Mucosa of stomach (tissue), 1 donor: ENCODE results near the gene SLC9C1.

Experiments
- H3K27me3 ChIP-seq: one replicate; pipeline ENCODE4 v1.7.0; 2013; ENCODE audit warnings: mild to moderate bottlenecking, low read length; ENCODE audit not compliant: control insufficient read depth, insufficient read depth
- H3K36me3 ChIP-seq: one replicate; pipeline ENCODE4 v1.7.0; 2013; ENCODE audit warnings: low read length; ENCODE audit not compliant: control insufficient read depth, insufficient read depth
- H3K4me1 ChIP-seq: one replicate; pipeline ENCODE4 v1.7.0; 2013; ENCODE audit warnings: mild to moderate bottlenecking, low read length; ENCODE audit not compliant: control insufficient read depth, insufficient read depth
- H3K4me3 ChIP-seq: one replicate; pipeline ENCODE4 v1.7.0; 2013; ENCODE audit warnings: low read length
- H3K9ac ChIP-seq: one replicate; pipeline ENCODE4 v1.7.0; 2013; ENCODE audit warnings: mild to moderate bottlenecking, low read length, moderate library complexity
- H3K9me3 ChIP-seq: one replicate; pipeline ENCODE4 v1.7.0; 2013; ENCODE audit warnings: mild to moderate bottlenecking, low read length, moderate library complexity; ENCODE audit not compliant: control insufficient read depth
- donor health status: Pancreatic carcinoma.

SLC9C1 gene

DNA sequence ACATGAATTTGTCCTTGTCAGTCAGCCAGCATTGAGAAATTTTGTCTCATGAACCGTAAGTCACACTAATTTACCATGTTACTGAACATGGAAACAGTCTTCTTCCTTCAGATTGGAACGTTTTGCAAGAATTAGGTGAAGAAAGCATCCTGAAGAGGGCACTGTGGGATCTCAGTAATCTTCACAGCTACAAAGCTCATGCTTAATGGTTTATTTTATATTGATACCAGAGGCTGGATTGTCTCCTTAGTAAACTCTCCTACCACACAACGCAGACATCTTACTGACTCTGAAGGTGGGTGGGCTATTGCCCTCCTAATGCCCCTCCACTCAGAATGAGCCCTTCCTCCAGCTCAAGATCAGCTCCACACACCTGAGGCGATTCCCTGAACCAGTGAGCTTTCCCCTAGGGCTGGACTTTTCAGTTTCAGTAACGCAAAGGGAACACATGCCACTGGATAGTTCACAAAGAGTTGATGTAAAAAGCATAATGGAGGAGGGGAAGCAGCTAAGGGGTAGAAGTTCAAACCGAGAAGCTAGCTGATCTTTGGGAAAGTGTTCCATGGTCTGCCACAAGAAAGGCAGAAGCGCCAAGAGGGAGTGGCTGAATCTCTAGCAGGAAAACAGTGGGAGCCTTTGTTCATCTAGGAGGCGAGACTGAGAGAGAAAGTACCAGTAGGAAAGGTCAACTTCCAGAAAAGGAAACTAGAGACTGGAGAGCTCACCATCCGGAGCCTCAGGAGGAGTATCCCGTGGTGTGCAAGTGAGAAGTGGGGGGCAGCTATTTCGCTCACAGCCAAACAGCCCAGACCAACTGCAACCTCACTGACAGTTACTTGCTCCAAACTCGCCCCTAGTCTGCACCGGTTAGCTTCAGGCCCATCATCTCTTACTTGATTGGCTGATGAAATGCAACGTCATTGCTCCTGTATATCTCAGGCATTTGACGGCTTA lies at the start of gene SLC9C1:
TSS of gene SLC9C1 (minus strand) at position 849 of the 954 bp plus-strand sequence. CDS start 7,425 bp downstream, outside the sequence.
- no peaks in the 10 kb centered on the region for H3K36me3 ChIP-seq
- peak within 1 kb of the TSS; percentile 38 for H3K4me3 ChIP-seq
- H3K9me3 ChIP-seq: no peaks in the 10 kb centered on the region
- H3K4me1 ChIP-seq: peaks cover 7% of the 10 kb centered on the region
- peak within 1 kb of the TSS; percentile 54 for H3K9ac ChIP-seq
- no peaks in the 10 kb centered on the region for H3K27me3 ChIP-seq

DNA sequence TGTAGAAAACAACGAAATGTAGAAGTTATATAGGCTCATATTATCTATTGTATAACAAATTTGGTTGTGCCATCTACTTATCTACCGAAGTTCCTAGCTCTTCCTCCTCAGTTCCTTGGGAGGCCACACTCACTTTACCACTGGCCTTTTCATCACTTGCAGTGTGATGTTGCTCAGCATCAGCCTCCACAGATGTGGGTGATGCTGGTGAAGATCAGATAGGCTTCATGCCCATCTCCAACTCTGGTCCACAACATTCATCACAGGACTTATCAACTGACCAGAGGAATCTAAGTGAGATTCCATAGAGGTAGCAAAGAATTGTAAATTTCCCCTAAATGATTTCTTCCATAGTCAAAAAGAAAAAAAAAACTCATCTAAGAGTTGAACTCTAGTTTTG lies 47.4 kb upstream of the SLC9C1 start:
- Histone ChIP-seq H3K36me3 (no peaks in the 10 kb centered on the region), H3K9ac (no peak overlapping the region), H3K4me1 (no peaks in the 10 kb centered on the region), H3K27me3 (no peaks in the 10 kb centered on the region), H3K4me3 (no peak overlapping the region), H3K9me3 (no peaks in the 10 kb centered on the region)

DNA sequence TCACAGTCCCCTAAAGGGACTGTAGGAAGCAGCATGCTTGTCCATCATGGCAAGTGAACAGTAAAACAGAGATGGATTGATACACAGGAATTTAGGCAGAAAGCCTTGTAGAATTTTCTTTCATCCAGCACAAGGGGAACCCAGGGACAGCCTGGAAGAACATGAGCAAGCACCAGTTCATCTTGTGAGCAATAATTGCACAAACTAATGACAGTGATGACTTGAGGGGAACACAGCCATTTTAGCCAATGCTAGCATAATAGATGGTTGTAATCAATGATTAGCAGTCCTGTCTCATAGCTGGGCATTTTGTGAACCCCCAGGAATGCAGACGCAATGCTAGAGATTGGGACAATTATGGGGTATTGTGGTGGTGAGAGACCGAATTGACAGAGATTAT lies 45.6 kb upstream of the SLC9C1 start:
- Histone ChIP-seq H3K27me3 (no peaks in the 10 kb centered on the region), H3K36me3 (no peaks in the 10 kb centered on the region), H3K4me1 (no peaks in the 10 kb centered on the region)

DNA sequence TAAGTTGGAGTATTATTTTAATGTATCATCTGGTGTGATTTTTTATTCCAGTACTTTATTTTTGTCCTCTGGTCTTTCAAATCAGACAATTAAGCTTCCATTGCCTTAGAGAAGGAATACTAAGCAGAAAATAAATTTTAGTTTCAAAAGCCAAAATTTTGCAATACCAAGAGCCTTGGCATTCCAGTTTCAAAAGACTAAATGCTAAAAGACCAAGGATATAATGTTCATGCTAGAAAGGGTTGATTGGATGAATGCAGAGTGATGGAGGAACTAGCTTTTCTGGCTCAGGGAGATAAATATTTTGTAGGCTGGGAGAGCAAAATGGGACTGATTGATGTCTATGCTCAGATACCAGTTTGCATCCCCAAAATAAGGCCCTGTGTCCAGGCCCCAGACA lies 45.1 kb upstream of the SLC9C1 start:
- Histone ChIP-seq H3K4me1 (no peaks in the 10 kb centered on the region), H3K27me3 (peaks cover 2% of the 10 kb centered on the region), H3K9me3 (no peaks in the 10 kb centered on the region), H3K9ac (no peak overlapping the region), H3K36me3 (no peaks in the 10 kb centered on the region), H3K4me3 (no peak overlapping the region)

More for the DNA sequence above, 45.6 kb upstream of the SLC9C1 start:
- Histone ChIP-seq H3K9ac (no peak overlapping the region), H3K9me3 (no peaks in the 10 kb centered on the region), H3K4me3 (no peak overlapping the region)

DNA sequence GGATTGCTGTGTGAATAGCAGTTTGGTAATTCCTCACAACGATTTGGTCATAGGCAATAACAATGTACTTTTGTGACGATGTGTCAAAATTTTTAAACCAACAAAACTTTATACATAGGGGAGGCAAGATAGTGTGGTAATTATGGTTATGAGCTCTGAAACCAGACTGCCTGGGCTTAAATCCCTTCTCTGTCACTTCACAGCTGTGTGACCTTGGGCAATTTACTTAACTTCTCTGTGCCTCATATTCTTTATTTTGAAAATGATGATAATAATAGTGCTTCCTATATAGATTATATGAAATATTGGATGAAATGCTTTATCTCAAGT lies 44.7 kb upstream of the SLC9C1 start:
- Histone ChIP-seq H3K9ac (no peak overlapping the region), H3K4me1 (no peaks in the 10 kb centered on the region), H3K9me3 (no peaks in the 10 kb centered on the region)

DNA sequence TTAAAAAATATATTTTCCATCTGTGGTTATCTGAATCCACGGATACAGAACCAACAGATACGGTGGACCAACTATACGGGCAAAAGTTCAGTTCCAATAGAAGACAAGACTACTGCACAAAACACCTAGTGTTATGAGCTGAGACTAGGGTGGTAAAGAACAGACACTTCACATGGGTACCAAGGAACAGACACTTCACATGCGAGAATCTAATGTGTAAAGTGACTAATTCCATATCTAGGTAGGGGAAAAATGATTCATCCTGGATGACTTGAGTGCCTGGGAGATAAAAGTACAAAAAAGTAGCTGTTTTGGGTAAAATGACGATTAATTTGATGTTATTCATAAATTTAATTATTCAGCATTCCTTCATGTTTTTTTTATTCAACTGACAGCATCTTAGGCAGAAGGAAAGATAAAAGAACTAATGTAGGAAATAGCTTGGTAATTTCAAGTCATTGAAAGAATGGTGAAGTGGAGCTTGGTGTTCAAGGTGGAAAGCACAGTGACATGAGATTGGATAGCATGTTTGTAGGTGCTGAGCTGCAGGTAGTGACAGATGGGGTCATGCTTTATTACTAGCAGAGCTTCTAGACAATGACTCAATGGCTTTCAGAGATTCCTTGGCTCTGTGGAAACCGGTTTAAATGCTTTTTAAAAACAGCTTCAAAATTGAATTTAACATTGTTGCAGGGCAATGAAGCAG lies 44.2 kb upstream of the SLC9C1 start:
- H3K4me1 ChIP-seq: no peaks in the 10 kb centered on the region
- H3K27me3 ChIP-seq: peaks cover 11% of the 10 kb centered on the region
- H3K4me3 ChIP-seq: no peak overlapping the region
- no peak overlapping the region for H3K9ac ChIP-seq
- H3K36me3 ChIP-seq: no peaks in the 10 kb centered on the region
- H3K9me3 ChIP-seq: no peaks in the 10 kb centered on the region

More for the DNA sequence above, 44.7 kb upstream of the SLC9C1 start:
- no peak overlapping the region for H3K4me3 ChIP-seq
- peaks cover 6% of the 10 kb centered on the region for H3K27me3 ChIP-seq
- H3K36me3 ChIP-seq: no peaks in the 10 kb centered on the region

DNA sequence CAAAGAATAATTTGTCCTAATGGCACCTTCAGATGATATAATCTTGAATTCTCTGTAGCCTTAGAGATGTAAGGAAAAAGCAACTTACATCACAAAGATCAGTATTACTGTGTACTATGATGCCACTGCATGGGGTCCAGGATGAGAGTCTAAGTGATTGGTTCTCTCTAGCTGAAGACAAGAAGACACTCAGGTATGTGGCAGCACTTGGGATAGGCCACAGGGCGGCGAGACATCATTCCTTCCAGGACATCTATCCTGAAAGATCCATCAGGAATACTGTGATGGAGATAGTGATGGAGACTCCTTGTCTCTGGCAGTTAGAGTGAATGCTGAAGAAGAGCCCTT lies 41.4 kb upstream of the SLC9C1 start:
- H3K4me1 ChIP-seq: no peaks in the 10 kb centered on the region
- H3K9ac ChIP-seq: no peak overlapping the region
- no peaks in the 10 kb centered on the region for H3K9me3 ChIP-seq
- no peak overlapping the region for H3K4me3 ChIP-seq
- peaks cover 15% of the 10 kb centered on the region for H3K27me3 ChIP-seq
- H3K36me3 ChIP-seq: no peaks in the 10 kb centered on the region

DNA sequence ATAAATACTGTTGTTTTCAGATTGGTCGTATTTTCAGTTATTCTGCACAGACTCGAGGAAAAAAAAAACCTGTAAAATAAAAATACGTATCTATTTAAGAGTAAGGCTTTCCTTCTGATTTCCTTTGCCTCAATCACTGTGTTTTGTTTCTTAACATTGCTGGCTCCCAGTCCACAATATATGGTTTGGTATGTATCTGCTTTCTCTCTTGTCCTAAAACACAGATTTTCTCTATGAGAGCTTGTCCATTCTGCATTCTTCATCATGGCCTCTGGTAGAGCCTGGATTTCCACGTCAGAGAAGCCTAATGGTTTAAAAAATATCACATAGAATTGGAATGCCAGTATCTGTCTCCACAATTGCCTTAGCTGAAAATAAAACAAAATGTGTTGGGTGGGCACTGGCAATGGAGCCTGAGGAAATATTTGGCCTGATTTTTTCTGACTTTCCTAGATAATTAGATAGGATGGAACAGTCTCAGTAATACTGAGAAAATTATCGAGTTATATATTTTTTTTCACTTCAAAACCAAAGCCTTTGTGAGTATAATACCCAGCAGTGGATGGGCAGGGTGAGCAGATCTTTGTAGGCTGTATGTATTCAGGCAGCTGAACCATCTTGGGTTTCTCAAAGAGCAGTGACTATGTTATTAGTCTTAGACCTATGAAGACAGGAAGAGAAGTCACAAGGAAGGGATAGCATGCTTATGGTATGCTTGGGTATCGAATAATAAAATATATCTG lies 40.8 kb upstream of the SLC9C1 start:
- Histone ChIP-seq H3K27me3 (peaks cover 15% of the 10 kb centered on the region), H3K36me3 (no peaks in the 10 kb centered on the region), H3K4me1 (no peaks in the 10 kb centered on the region), H3K4me3 (no peak overlapping the region), H3K9me3 (no peaks in the 10 kb centered on the region), H3K9ac (peak overlapping the region; percentile 70)

DNA sequence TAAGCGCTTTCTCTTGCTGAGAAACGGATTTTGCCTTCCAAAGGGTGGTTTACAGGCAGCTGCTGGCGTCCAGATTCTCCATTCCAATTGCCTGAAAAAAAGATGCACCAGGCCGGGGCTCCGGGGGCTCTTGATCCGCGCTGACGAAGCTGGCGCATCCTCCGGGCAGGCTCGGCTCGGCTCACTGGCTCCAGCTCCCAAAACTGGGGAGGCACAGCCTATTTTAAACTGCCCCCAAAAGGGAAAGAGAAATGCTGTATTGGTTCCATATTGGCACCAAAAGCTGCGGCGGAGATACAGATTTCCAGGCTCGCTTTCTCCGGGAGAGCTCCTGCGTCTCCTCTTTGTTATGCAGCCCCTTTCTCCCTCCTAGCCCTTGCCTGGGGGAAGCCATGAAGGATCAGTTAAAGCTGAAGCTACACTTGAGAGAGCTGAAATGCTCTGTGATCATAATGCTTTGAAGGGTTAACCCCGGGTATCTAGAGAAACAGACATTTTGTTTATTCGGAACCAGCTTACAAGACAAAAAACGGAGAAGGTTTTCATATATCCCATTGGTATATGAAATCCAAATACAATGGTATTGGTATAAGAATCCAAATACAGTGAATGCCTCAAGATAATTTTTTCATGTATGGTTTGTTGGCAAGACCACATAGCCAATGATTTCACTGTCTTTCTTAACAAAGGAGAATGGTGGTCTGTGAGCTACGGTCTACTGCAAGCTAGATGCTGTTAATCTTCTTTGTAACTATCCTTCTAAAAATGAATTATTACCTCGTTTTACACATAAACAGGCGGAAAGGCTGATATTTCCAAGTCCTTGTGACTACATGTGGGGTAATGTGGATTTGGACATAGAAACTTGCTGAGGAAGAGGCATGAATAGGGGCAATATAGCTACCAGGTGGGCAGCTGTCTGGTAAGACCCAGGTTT lies 39.6 kb upstream of the SLC9C1 start:
- Histone ChIP-seq H3K9ac (peak overlapping the region; percentile 70), H3K9me3 (no peaks in the 10 kb centered on the region), H3K27me3 (peaks cover 15% of the 10 kb centered on the region), H3K4me1 (no peaks in the 10 kb centered on the region), H3K36me3 (no peaks in the 10 kb centered on the region), H3K4me3 (peak overlapping the region; percentile 25)

DNA sequence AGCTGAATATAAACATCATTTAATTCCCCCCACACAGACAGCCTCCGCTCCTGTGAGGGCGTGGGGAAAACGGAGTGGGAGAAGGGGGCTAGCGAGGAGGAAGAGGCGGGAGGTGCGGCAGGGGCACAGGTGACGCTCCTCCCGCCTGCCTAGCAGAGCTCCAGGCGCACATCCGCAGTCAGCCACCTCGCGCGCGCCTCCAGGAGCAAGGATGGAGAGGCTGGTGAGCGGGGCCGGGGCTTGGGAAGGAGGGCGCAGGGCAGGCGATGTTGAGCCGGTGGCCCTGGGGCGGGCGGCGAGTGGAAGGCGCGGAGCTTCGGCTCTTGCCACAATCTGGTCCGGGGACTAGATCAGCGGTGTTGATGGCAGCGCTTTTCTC lies 39.0 kb upstream of the SLC9C1 start, which contains the start of gene CD200:
TSS of gene CD200 (plus strand) at position 155 of the 379 bp plus-strand sequence. CDS start at position 212, 57 bp downstream.
- Histone ChIP-seq H3K36me3 (no peaks in the 10 kb centered on the region), H3K4me1 (no peaks in the 10 kb centered on the region), H3K4me3 (peak within 1 kb of the TSS; percentile 25), H3K27me3 (peaks cover 15% of the 10 kb centered on the region), H3K9ac (peak within 1 kb of the TSS; percentile 70), H3K9me3 (no peaks in the 10 kb centered on the region)

DNA sequence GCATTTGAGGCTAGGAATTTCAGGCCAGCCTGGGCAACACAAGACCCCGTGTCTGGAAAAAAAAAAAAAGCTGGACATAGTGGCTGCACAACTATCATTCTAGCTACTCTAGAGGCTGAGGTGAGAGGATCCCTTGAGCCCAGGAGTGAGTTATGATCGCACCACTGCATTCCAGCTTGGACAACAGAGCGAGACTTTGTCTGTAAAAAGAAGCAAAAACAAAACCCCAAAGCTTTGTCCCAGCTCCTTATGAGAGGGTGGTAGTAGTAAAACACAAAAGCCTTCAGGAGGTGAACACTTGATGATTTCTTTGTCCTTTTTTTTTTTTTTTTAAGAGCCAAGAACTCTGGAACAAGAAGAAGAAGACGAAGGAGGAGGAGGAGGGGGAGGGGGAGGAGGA lies 37.8 kb upstream of the SLC9C1 start:
- Histone ChIP-seq H3K9me3 (no peaks in the 10 kb centered on the region), H3K4me3 (no peak overlapping the region), H3K36me3 (no peaks in the 10 kb centered on the region), H3K4me1 (no peaks in the 10 kb centered on the region), H3K27me3 (peaks cover 15% of the 10 kb centered on the region), H3K9ac (no peak overlapping the region)
